ENCODE results near the gene CLIC1.

DNA sequence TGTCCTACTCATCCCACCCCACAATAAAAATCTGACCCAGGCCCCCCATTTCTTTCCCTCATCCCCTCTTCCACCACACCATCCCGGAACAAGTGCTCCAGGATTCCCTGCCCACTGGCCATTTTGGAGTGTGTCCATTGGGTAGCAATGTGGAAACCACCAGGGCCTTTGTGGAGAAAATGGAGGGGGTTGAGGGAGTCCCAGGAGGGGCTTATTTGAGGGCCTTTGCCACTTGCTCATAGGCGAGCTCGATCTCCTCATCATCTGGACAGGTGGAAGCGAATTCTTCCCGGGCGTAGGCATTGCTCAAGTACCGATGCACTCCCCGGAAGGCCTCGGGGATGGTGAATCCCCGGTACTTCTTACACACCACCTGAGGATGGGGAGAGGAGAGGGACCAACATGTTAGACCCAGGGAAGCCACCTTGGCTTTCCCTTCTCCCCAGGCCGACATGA is 5.7 kb downstream of the CLIC1 start:
- TF ChIP-seq POLR2AphosphoS5 (IDR thresholded peaks at IDR 0.05; ENCODE audit: low read depth, low read length): no peak
- TF ChIP-seq, protein P1, sequence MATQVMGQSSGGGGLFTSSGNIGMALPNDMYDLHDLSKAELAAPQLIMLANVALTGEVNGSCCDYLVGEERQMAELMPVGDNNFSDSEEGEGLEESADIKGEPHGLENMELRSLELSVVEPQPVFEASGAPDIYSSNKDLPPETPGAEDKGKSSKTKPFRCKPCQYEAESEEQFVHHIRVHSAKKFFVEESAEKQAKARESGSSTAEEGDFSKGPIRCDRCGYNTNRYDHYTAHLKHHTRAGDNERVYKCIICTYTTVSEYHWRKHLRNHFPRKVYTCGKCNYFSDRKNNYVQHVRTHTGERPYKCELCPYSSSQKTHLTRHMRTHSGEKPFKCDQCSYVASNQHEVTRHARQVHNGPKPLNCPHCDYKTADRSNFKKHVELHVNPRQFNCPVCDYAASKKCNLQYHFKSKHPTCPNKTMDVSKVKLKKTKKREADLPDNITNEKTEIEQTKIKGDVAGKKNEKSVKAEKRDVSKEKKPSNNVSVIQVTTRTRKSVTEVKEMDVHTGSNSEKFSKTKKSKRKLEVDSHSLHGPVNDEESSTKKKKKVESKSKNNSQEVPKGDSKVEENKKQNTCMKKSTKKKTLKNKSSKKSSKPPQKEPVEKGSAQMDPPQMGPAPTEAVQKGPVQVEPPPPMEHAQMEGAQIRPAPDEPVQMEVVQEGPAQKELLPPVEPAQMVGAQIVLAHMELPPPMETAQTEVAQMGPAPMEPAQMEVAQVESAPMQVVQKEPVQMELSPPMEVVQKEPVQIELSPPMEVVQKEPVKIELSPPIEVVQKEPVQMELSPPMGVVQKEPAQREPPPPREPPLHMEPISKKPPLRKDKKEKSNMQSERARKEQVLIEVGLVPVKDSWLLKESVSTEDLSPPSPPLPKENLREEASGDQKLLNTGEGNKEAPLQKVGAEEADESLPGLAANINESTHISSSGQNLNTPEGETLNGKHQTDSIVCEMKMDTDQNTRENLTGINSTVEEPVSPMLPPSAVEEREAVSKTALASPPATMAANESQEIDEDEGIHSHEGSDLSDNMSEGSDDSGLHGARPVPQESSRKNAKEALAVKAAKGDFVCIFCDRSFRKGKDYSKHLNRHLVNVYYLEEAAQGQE (IDR thresholded peaks at IDR 0.05; ENCODE audit: insufficient read depth in 1 of 2, low read depth in 2 of 2, low read length in 2 of 2): no peak
- TF ChIP-seq TAF1 (IDR thresholded peaks at IDR 0.05; ENCODE audit: borderline replicate concordance, insufficient read depth, low read length): no peak
- no peak for TF ChIP-seq SIN3A (IDR thresholded peaks at IDR 0.05; ENCODE audit: borderline replicate concordance, insufficient read depth, low read length)
